BLaER1 treated with 17β-estradiol and CSF1 and Interleukin-3, amounts not matched to agents 10 nM and 100 nM (cell line): Measurements from ENCODE around the gene MUC15.
"Not testable (repeated sequence)": the region's sequence is repeated elsewhere in the genome, so short reads cannot be mapped to it uniquely, and the experiment has no call there.

Experiments
- H3K27ac ChIP-seq, 11 experiments: shearing (Covaris generic); formaldehyde crosslinking; 2 replicates each; pipeline ENCODE4 v1.8.1; 2022
- H3K27me3 ChIP-seq, 11 experiments: shearing (Covaris generic); formaldehyde crosslinking; 2 replicates each; pipeline ENCODE4 v1.8.1; 2022
- H3K36me3 ChIP-seq, 11 experiments: shearing (Covaris generic); formaldehyde crosslinking; 2 replicates each; pipeline ENCODE4 v1.8.1; 2022
- H3K4me1 ChIP-seq, 10 experiments: shearing (Covaris generic); formaldehyde crosslinking; 2 replicates each; pipeline ENCODE4 v1.8.1; 2022
- H3K4me2 ChIP-seq, 11 experiments: shearing (Covaris generic); formaldehyde crosslinking; 2 replicates each; pipeline ENCODE4 v1.8.1; 2022
- H3K4me3 ChIP-seq, 10 experiments: shearing (Covaris generic); formaldehyde crosslinking; 2 replicates each; pipeline ENCODE4 v1.8.1; 2022
- H3K9ac ChIP-seq, 11 experiments: shearing (Covaris generic); formaldehyde crosslinking; 2 replicates each; pipeline ENCODE4 v1.8.1; 2022
- H3K9me3 ChIP-seq, 11 experiments: shearing (Covaris generic); formaldehyde crosslinking; replicated peaks in 1 of 11; 2 replicates each; pipeline ENCODE4 v1.8.1; 2022
- H4K20me1 ChIP-seq, 11 experiments: shearing (Covaris generic); formaldehyde crosslinking; 2 replicates each; pipeline ENCODE4 v1.8.1; 2022
- Cebpa-rat ChIP-seq, 11 experiments: shearing (Covaris generic); IDR thresholded peaks; 2 replicates each; pipeline ENCODE4 v1.8.1; 2022

The MUC15 gene

DNA sequence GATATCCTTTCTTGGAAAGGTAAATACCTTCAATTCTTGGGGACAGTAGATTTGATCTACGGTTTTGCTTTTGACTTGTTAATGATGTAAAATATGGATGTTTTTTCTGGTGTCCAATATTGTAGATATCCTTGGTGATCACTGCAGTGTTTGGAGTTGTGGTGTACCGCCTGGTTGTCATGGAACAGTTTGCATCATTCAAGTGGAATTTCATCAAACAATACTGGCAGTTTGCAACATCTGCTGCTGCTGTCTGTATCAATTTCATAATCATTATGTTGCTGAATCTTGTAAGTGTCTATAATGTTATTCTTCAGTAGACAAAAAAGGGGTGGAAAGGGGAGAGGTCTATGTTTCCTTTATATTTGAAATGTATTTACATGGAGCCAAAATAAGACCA lies 27.4 kb upstream of the MUC15 start:
- TF ChIP-seq Cebpa-rat (IDR thresholded peaks at IDR 0.05) = no peak
- H3K4me2 ChIP-seq = no peak overlapping the region
- no peaks in the 10 kb centered on the region for H3K9me3 ChIP-seq
- H4K20me1 ChIP-seq = no peaks in the 10 kb centered on the region
- H3K27ac ChIP-seq = no peak overlapping the region
- no peaks in the 10 kb centered on the region for H3K36me3 ChIP-seq
- no peaks in the 10 kb centered on the region for H3K27me3 ChIP-seq
- no peaks in the 10 kb centered on the region for H3K4me1 ChIP-seq
- no peak overlapping the region for H3K4me3 ChIP-seq
- no peak overlapping the region for H3K9ac ChIP-seq

DNA sequence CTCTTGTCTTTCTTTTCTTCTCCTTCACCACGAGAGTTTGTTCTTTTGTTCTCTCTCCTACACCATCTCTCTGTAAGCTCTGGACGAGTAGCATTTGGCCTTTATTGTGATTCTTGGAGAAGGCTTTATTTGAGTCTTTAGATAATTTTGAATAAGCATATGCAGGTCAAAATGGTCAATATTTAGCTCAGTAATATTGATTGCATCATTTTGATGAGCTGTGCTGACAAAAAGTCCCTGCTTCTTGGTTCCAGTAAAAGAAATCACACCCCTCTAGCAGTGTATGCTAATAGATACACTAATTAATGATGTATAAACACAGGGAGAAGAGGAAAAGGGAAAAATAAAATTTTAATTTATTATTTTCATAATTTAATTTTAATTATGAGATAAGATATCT lies 25.8 kb upstream of the MUC15 start:
- no peaks in the 10 kb centered on the region for H3K4me1 ChIP-seq
- TF ChIP-seq Cebpa-rat (IDR thresholded peaks at IDR 0.05) = no peak
- no peak overlapping the region for H3K9ac ChIP-seq

DNA sequence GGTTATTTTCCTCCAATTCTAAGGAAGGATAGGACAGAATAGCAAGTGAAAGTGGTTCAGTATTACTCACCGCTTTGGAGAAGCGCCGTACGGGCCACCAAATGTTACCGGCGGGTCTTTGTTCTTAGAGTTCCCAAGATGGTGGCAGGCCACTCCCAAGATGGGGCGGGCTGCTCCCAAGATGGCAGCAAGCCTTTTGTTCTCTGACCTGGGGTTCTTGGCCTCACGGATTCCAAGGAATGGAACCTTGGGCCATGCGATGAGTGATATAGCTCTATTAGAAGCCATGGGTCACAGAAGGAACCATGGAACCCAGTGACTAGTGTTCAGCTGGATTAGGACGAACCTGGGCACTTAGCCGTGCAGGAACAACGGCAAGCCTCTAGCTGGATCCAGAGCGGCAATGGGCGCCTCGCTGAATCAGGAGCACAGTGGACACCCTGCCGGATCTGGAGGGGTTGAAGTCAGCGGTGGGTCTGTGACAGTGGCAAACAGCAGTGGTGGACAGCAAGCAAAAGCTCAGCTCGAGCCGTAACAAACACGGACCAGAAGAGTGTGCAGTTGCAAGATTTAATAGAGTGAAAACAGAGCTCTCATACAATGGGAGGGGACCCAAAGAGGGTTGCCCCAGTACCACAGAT lies 25.1 kb upstream of the MUC15 start:
- H3K27me3 ChIP-seq, H3K4me3 ChIP-seq, H3K4me2 ChIP-seq: not testable (repeated sequence)

More for the DNA sequence above, 25.8 kb upstream of the MUC15 start:
- Histone ChIP-seq H3K36me3 (no peaks in the 10 kb centered on the region), H3K4me2 (no peak overlapping the region), H3K27me3 (no peaks in the 10 kb centered on the region), H3K9me3 (no peaks in the 10 kb centered on the region), H3K4me3 (no peak overlapping the region), H3K27ac (no peak overlapping the region), H4K20me1 (no peaks in the 10 kb centered on the region)

DNA sequence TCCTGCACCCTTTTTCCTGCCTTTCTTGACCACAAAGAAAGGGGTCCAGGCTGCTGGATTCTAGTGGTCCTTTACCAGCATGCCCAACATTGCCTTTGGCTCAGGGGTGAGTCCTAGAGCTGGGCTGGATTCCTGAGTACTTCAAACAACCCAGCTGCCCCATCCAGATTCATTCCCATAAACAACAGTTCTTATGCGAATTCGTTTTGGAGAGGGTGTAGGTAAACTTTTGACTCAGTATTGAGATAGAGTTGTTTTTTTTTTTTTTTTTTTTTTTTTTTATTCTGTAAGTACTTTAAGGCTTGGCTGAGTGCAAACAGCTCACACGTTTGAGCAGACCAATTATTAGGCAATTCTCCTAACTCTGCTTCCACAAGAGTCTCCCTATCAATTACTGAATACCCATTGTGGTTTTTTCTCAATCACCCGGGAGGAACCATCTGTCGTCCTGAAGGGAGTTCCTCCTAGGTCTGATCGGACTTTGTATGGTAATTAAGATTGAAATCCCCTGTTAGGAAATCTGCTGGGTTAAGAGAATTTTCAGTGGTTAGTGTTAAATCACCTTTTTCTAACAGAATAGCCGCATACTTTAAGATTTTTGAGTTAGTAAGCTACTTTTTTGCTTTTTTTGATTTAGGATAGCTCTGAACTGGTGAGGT lies 23.3 kb upstream of the MUC15 start:
- H3K4me3 ChIP-seq, H3K4me1 ChIP-seq, H3K9me3 ChIP-seq, H3K36me3 ChIP-seq, H3K4me2 ChIP-seq, H4K20me1 ChIP-seq, H3K27me3 ChIP-seq, H3K9ac ChIP-seq, H3K27ac ChIP-seq: not testable (repeated sequence)

More for the DNA sequence above, 25.1 kb upstream of the MUC15 start:
- not testable (repeated sequence) for H3K36me3 ChIP-seq, H3K4me1 ChIP-seq, H3K9ac ChIP-seq, H4K20me1 ChIP-seq, H3K27ac ChIP-seq, H3K9me3 ChIP-seq

DNA sequence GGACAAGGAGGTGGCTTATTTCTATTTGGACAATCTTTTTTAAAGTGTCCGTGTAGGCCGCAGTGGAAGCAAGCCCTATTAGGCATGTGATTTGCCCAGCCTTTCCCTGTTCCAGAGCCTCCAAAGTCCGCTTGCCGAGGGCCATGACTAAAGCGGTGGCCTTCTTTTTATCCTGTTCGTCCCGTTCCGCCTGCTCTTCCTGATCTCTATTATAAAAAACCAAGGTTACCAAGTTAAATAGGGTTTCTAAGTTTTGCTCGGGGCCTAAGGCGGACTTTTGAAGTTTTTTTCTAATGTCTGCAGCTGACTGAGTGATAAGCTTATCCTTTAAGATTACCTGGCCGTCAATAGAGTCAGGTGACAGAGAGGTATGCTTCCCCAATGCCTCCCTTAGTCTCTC lies 21.6 kb upstream of the MUC15 start:
- H4K20me1 ChIP-seq = no peaks in the 10 kb centered on the region
- H3K9me3 ChIP-seq = peaks cover 0 to 10% (median 0%) of the 10 kb centered on the region in 11 experiments; a peak in 4 of 22 replicates
- H3K4me2 ChIP-seq = no peak overlapping the region
- H3K27ac ChIP-seq = no peak overlapping the region
- H3K4me1 ChIP-seq = no peaks in the 10 kb centered on the region
- no peaks in the 10 kb centered on the region for H3K27me3 ChIP-seq
- H3K36me3 ChIP-seq = no peaks in the 10 kb centered on the region
- TF ChIP-seq Cebpa-rat (IDR thresholded peaks at IDR 0.05) = no peak
- H3K9ac ChIP-seq = no peak overlapping the region
- H3K4me3 ChIP-seq = no peak overlapping the region

DNA sequence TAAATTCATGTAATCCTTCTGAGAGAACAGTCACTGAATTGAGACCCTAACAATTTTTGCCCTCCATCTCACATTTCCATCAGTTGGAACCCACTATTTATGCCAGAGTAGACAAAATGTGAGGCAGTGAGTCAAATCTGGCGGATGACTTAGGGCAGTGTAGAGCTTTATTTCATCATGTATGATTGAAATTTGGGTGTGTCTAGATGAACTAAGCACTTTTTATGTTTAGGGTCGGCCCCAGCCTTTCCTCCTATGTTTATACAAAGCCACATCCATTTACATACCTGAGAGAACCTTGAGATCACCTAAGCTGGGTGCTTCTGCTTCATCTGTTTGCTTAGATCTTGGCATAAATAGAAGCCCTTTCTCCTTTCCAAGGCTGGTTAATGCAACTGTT lies 15.0 kb upstream of the MUC15 start:
- Histone ChIP-seq H3K27me3 (no peaks in the 10 kb centered on the region), H3K4me1 (no peaks in the 10 kb centered on the region), H3K27ac (no peak overlapping the region), H3K4me3 (no peak overlapping the region), H3K36me3 (no peaks in the 10 kb centered on the region), H3K4me2 (no peak overlapping the region), H4K20me1 (no peaks in the 10 kb centered on the region), H3K9me3 (peaks cover 0 to 10% (median 0%) of the 10 kb centered on the region in 11 experiments; a peak in 4 of 22 replicates), H3K9ac (no peak overlapping the region)
- TF ChIP-seq Cebpa-rat (IDR thresholded peaks at IDR 0.05) = no peak

DNA sequence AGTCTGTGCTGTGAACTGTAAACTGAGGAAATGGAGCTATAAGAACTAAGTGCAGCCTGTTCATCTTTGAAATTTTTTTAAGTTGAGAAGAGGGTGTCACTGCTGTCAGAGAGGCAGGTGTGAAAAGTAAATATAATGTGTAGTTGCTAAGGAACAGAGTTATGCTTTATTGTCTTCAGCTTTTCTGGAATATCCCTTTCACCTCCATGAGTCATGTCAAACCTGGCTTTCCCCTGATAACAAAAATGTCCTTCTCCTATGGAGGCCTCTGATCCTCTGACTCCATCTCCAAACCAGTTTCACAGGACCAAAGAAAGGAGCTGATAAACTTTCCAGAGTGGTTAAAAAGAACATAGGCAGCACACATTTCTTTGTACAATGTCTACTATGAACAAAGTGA lies 12.8 kb upstream of the MUC15 start:
- Histone ChIP-seq H3K4me2 (no peak overlapping the region), H3K9ac (no peak overlapping the region), H3K36me3 (no peaks in the 10 kb centered on the region), H3K9me3 (no peaks in the 10 kb centered on the region), H3K4me1 (no peaks in the 10 kb centered on the region), H4K20me1 (no peaks in the 10 kb centered on the region), H3K4me3 (no peak overlapping the region), H3K27me3 (no peaks in the 10 kb centered on the region), H3K27ac (no peak overlapping the region)
- TF ChIP-seq Cebpa-rat (IDR thresholded peaks at IDR 0.05) = no peak

DNA sequence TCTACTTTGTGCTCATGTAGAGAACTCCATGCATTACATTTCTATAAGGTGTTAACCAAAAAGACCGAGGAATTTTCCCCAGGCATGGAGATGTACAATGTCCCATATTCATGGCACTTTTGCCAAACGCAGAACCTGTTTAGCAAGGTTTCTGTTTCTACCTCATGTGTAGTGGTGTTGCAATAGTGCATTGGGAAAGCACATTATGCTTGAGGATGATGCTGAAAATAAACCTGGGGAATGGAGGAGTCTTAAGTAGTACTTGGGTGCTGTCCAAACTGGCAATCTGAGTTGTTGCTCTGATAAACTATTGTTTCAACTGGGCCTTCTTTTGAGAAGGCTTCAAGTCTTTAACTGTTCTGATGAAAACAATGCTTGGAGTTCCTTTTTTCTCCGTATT lies 11.5 kb upstream of the MUC15 start:
- no peak overlapping the region for H3K4me3 ChIP-seq
- TF ChIP-seq Cebpa-rat (IDR thresholded peaks at IDR 0.05) = no peak
- no peaks in the 10 kb centered on the region for H3K4me1 ChIP-seq
- H3K27ac ChIP-seq = no peak overlapping the region
- no peaks in the 10 kb centered on the region for H4K20me1 ChIP-seq
- H3K4me2 ChIP-seq = no peak overlapping the region
- H3K36me3 ChIP-seq = no peaks in the 10 kb centered on the region
- no peaks in the 10 kb centered on the region for H3K9me3 ChIP-seq
- no peak overlapping the region for H3K9ac ChIP-seq
- H3K27me3 ChIP-seq = no peaks in the 10 kb centered on the region

DNA sequence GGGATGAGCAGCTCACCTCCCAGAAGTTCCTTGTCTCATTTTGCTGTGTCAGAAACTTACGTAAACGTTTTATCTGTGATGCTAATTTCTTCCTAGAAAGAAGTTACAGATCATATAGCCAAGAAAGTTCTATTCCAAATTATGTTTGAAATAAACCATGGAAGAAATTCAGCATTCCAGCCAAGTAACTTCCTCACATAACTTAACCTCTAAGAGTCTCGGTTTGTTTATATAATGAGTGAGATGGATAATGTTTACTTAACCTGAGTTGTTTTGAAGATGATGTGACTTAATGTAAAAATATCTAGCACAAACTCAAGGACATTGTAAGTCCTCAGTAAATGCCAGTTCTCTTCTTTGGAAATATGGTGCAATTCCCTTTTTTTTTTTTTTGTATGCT lies 8.9 kb upstream of the MUC15 start:
- Histone ChIP-seq H3K27ac (no peak overlapping the region), H3K36me3 (no peaks in the 10 kb centered on the region), H4K20me1 (no peaks in the 10 kb centered on the region), H3K4me2 (no peak overlapping the region), H3K9ac (no peak overlapping the region), H3K9me3 (no peaks in the 10 kb centered on the region), H3K4me3 (no peak overlapping the region), H3K27me3 (no peaks in the 10 kb centered on the region), H3K4me1 (no peaks in the 10 kb centered on the region)
- no peak for TF ChIP-seq Cebpa-rat (IDR thresholded peaks at IDR 0.05)

DNA sequence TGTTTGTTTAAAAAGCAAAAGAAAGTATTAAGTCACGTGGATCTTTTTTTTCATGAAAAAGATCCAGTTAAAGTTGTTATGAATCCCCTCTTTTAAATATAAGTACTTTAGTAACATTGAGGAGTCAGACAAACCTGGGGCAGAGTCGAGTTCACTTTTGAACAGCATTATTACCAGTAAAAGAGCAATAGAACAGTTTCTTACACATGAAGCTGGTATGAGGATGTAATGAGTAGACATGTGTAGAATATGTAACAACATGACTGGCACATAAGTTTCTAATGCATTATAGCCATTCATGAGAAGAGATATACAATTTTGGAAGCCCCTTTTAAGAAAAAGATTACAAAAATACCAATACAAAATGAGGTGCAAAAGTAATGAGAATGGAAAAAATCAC lies 7.6 kb upstream of the MUC15 start:
- no peak overlapping the region for H3K4me2 ChIP-seq
- no peak overlapping the region for H3K4me3 ChIP-seq
- no peaks in the 10 kb centered on the region for H4K20me1 ChIP-seq
- H3K27me3 ChIP-seq = no peaks in the 10 kb centered on the region
- no peak overlapping the region for H3K27ac ChIP-seq
- no peak for TF ChIP-seq Cebpa-rat (IDR thresholded peaks at IDR 0.05)
- H3K9ac ChIP-seq = no peak overlapping the region
- H3K9me3 ChIP-seq = no peaks in the 10 kb centered on the region
- no peaks in the 10 kb centered on the region for H3K36me3 ChIP-seq
- H3K4me1 ChIP-seq = no peaks in the 10 kb centered on the region
